GM19099 (cell line): ENCODE data around the gene SLC9A1.

ENCODE experiments used
- POLR2A ChIP-seq: IDR thresholded peaks from 3 replicates; pipeline ENCODE4 v1.6.1; 2011; ENCODE audit warnings: low read depth; ENCODE audit not compliant: insufficient read length; ENCODE audit errors: extremely low read depth

Gene SLC9A1

GRCh38 chr1:27153927-27154358 lies 982 bp downstream of the SLC9A1 start:
- no peak for TF ChIP-seq POLR2A

GRCh38 chr1:27153549-27153886 lies 1.4 kb downstream of the SLC9A1 start:
- no peak for TF ChIP-seq POLR2A

GRCh38 chr1:27152829-27153548 lies 1.9 kb downstream of the SLC9A1 start:
- TF ChIP-seq POLR2A = no peak

- no peak for TF ChIP-seq POLR2A
Measured at GRCh38 chr1:27152004-27152828, 2.7 kb downstream of the SLC9A1 start.

- TF ChIP-seq POLR2A = no peak
Measured at GRCh38 chr1:27150641-27151040, 4.3 kb downstream of the SLC9A1 start.

GRCh38 chr1:27150183-27150582 lies 4.7 kb downstream of the SLC9A1 start:
- TF ChIP-seq POLR2A = no peak

- TF ChIP-seq POLR2A = no peak
Measured at GRCh38 chr1:27149762-27150113, 5.2 kb downstream of the SLC9A1 start.

GRCh38 chr1:27149084-27149761 lies 5.7 kb downstream of the SLC9A1 start:
- no peak for TF ChIP-seq POLR2A

GRCh38 chr1:27148591-27148990 lies 6.3 kb downstream of the SLC9A1 start:
- no peak for TF ChIP-seq POLR2A

- TF ChIP-seq POLR2A = no peak
Measured at GRCh38 chr1:27147842-27148518, 6.9 kb downstream of the SLC9A1 start.

- TF ChIP-seq POLR2A = no peak
Measured at GRCh38 chr1:27145934-27146354, 9.0 kb downstream of the SLC9A1 start.

GRCh38 chr1:27144920-27145661 lies 9.8 kb downstream of the SLC9A1 start:
- TF ChIP-seq POLR2A = no peak

- TF ChIP-seq POLR2A = no peak
Measured at GRCh38 chr1:27144049-27144748, 10.7 kb downstream of the SLC9A1 start.

- TF ChIP-seq POLR2A = no peak
Measured at GRCh38 chr1:27143401-27143800, 11.5 kb downstream of the SLC9A1 start.

- TF ChIP-seq POLR2A = no peak
Measured at GRCh38 chr1:27142464-27142863, 12.5 kb downstream of the SLC9A1 start.
